ENCODE data around the gene CCDC12. TPM values are rescaled to one million over a fixed set of nuclear protein-coding genes. Genes with fewer than 3 reads are reported as not detected.

CCDC12 gene
- total RNA-seq, 1 experiment from 2014 or later, result 46.5 TPM

DNA sequence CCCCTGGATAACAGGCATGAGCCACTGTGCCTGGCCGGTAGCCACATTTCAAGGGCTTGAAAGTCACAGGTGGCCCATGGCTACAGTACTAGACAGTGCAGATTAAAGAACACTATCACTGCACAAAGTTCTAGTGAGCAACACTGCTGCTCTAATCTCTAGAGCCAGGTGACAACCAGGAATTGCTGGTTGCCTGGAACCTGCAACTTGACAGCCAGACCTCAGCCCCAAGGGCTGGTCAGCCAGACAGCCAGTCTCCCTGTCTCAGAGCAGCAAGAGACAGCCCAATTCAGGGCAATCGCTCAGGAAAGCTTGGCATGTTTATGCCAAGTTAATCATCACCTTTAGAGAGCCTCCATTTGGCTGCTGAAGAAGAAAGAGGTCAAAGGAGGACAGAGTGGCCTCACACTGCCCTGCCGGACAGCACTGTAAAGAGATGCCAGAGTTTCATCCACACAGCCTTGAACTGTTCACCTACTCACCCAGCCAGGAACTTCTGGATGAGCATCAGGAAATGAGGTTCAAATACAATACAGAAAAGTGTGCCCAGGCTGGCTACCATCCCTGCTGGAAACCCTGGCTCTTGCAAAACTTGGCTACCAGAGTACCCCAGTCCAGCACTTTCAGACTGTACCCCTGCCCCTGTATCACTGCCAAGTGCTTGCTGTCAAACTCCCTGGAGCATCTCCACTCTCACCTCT is 6.0 kb downstream of the CCDC12 start (continued):
- TF ChIP-seq REST (IDR thresholded peaks at IDR 0.05; ENCODE audit: low read depth) (no peak), EZH2phosphoT487 (IDR thresholded peaks at IDR 0.05; ENCODE audit: borderline replicate concordance) (no peak)

GRCh38 chr3:46968783-46969428 is 7.6 kb downstream of the CCDC12 start:
- Histone ChIP-seq H3K9me3 (ENCODE audit: control insufficient read depth in 1 of 2, insufficient read depth in 1 of 2, low read depth in 1 of 2, low read length in 2 of 2) (no peaks in the 10 kb centered on the region), H3K9me2 (ENCODE audit: insufficient read depth) (no peaks in the 10 kb centered on the region), H2AFZ (ENCODE audit: low read depth, low read length, poor library complexity, severe bottlenecking) (no peak overlapping the region), H3K4me3 (replicated peaks in 1 of 2; ENCODE audit: low read depth in 1 of 2, low read length in 2 of 2) (no peak overlapping the region), H3K4me1 (ENCODE audit: control insufficient read depth in 1 of 2, insufficient read depth in 2 of 2, low read length in 2 of 2) (peaks cover 0 to 13% of the 10 kb centered on the region in 2 experiments; a peak in 1 of 4 replicates), H3K4me2 (ENCODE audit: low read length) (no peak overlapping the region), H3K9ac (ENCODE audit: low read length) (no peak overlapping the region), H4K20me1 (ENCODE audit: insufficient read depth) (peaks cover 25% of the 10 kb centered on the region; the same call in 1 of the 2 replicates), H3K27ac (ENCODE audit: low read depth, low read length) (no peak overlapping the region), H3K79me2 (ENCODE audit: insufficient read depth, low read length) (peaks cover 93% of the 10 kb centered on the region), H3K27me3 (ENCODE audit: insufficient read depth, low read length) (no peaks in the 10 kb centered on the region), H3K36me3 (ENCODE audit: control insufficient read depth in 1 of 2, insufficient read depth in 2 of 2, low read length in 2 of 2) (peaks cover 0 to 10% of the 10 kb centered on the region in 2 experiments; a peak in 1 of 4 replicates)
- DNase-seq (ENCODE audit: low read depth, low spot score) (no peak), ATAC-seq (no peak)
- ChIA-PET CTCF (no interaction called here), POLR2A (no interaction called here), RAD21 (ENCODE audit: low non-redundant PET in 1 of 2, low total read pairs in 2 of 2, uncharacterized antibody in 2 of 2, unreplicated experiment in 2 of 2) (no interaction called here)
- intact Hi-C loops (cut with micrococcal nuclease), result no loop called here
- no TSS peak for BruUV-seq (replicated peaks)
- TF ChIP-seq EGR1 (IDR thresholded peaks at IDR 0.05; ENCODE audit: low read depth) (no peak), ZNF274 (IDR thresholded peaks at IDR 0.05; ENCODE audit: low read depth, low read length) (no peak), ZBTB33 (IDR thresholded peaks at IDR 0.05; ENCODE audit: extremely low read depth, insufficient replicate concordance, low read length) (no peak), TCF7L2 (IDR thresholded peaks at IDR 0.05; ENCODE audit: borderline replicate concordance, extremely low read depth, insufficient read depth, insufficient read length) (no peak), CBX3 (IDR thresholded peaks at IDR 0.05; ENCODE audit: low read depth) (no peak), SRF (IDR thresholded peaks at IDR 0.05; ENCODE audit: low read depth) (no peak), EZH2phosphoT487 (IDR thresholded peaks at IDR 0.05; ENCODE audit: borderline replicate concordance) (no peak), RAD21 (IDR thresholded peaks at IDR 0.05; ENCODE audit: low read depth) (no peak), SIN3A (IDR thresholded peaks at IDR 0.05; ENCODE audit: low read depth) (no peak), CEBPB (IDR thresholded peaks at IDR 0.05; ENCODE audit: low read depth) (no peak), ZFX (IDR thresholded peaks at IDR 0.05) (no peak), MAX (IDR thresholded peaks at IDR 0.05) (no peak), EZH2 (IDR thresholded peaks at IDR 0.05) (no peak), ATF3 (IDR thresholded peaks at IDR 0.05) (no peak), SP1 (IDR thresholded peaks at IDR 0.05; ENCODE audit: low read depth) (no peak), FOSL1 (IDR thresholded peaks at IDR 0.05; ENCODE audit: low read depth) (no peak), YY1 (IDR thresholded peaks at IDR 0.05; ENCODE audit: extremely low read depth, insufficient replicate concordance, low read depth, low read length) (no peak), JUND (IDR thresholded peaks at IDR 0.05) (no peak), POLR2AphosphoS5 (IDR thresholded peaks at IDR 0.05; ENCODE audit: low read depth, low read length) (no peak)
